VCaP (cell line): ENCODE results near the gene RNF150.

ENCODE experiments used
- H3K27ac ChIP-seq: fragments of 450-650 bp; 2 replicates; pipeline ENCODE4 v1.5.1; 2017
- TF ChIP-seq, protein P1 (sequence below): fragments of 450-650 bp; conservative IDR thresholded peaks from 2 replicates; pipeline ENCODE4 v1.5.1; 2017; ENCODE audit warnings: mild to moderate bottlenecking, moderate library complexity

Gene RNF150

DNA sequence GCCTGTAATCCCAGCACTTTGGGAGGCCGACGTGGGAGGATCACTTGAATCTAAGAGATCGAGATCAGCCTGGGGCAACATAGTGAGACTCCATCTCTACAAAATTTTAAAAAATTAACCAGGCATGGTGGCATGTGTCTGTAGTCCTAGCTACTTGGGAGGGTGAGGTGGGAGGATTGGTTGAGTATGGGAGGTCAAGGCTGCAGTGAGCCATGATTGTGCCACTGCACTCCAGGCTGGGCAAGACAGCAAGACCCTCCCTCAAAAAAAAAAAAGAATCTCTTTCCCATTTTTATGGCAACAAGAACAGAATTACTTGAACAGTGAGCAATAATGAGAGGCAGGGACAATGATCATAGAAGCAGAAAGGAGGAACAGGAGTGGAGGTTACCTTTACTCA lies 94.8 kb downstream of the RNF150 start:
- no peak overlapping the region for H3K27ac ChIP-seq
- TF ChIP-seq, protein P1, sequence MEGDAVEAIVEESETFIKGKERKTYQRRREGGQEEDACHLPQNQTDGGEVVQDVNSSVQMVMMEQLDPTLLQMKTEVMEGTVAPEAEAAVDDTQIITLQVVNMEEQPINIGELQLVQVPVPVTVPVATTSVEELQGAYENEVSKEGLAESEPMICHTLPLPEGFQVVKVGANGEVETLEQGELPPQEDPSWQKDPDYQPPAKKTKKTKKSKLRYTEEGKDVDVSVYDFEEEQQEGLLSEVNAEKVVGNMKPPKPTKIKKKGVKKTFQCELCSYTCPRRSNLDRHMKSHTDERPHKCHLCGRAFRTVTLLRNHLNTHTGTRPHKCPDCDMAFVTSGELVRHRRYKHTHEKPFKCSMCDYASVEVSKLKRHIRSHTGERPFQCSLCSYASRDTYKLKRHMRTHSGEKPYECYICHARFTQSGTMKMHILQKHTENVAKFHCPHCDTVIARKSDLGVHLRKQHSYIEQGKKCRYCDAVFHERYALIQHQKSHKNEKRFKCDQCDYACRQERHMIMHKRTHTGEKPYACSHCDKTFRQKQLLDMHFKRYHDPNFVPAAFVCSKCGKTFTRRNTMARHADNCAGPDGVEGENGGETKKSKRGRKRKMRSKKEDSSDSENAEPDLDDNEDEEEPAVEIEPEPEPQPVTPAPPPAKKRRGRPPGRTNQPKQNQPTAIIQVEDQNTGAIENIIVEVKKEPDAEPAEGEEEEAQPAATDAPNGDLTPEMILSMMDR = no peak

DNA sequence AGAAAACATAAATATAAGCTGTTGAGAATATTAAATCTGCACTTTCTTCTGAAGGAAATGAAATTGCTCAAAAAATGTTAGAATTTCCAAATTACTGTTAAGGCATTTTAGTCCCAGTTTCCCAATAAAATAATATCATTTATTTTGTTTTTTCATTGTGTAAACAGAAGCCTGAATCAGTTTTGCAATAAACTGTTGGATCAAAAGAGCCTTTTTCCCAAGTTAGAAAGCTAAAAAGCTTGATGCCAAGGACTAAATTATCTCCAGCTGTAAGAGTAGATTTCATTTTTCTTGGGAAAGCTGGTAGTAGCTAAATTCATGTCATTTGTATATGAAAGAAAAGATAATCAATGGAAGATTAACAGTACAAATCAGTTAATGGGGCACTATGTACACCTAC lies 95.8 kb downstream of the RNF150 start:
- no peak overlapping the region for H3K27ac ChIP-seq
- TF ChIP-seq, protein P1 = no peak

DNA sequence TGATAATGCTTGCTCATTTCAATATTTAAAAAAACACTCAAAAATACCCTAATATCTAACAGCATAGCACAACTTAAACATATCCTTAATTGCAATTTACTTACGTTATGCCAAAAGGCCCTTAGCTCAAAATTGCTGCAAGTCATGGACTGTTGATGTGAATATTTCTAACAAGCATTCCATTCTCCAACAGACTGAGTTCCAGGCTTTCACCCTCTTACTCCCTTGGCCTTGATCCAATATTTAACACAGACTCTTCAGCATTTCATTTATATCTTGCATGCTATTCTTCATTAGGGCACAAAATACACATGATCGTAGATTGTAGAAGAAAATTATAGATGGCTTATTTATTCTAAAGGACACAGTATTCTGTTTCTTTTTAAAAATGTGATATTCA lies 96.5 kb downstream of the RNF150 start:
- TF ChIP-seq, protein P1 = no peak
- H3K27ac ChIP-seq = no peak overlapping the region

DNA sequence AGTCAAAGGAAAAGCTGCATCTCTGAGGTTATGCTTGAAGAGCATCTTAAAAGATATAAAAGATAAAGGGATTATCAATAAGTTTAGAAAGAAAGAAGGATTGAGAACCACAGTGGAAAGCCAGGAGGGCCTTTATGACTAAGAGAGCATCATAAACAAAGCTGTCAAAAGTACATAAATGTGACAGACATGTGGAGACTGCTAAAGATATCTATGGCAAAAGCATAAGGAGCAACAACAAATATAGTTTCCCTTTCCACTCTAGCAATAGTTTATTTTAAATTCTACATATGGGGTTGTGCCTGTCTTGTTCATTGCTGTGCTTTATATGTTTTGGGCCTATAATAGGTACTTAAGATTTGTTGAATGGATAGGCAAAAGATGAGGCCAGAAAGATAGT lies 97.3 kb downstream of the RNF150 start:
- TF ChIP-seq, protein P1 = no peak

DNA sequence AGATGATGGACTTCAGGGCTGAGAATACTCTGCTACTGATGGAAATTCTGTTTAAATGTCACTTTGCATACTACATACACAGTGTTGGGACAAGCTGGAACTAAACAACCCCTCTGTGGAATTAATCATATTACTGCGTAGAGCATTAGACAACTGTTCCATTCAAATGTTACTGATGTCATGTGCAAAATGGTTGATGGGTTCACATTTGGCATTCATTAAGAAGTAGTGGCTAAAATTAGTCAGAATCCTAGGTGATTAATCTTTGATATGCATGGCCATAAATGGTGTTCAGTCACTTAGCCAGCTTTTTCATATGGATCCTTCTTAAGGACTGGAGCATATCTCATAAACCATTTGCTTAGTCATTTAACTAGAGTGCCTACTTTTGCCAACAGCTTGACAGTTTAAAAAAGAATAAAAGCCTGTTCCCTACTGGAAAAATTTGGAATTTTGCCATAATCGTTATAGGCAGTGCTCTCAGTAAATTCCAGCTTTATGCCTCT lies 105.2 kb downstream of the RNF150 start:
- TF ChIP-seq, protein P1 = no peak
- H3K27ac ChIP-seq = peak overlapping the region; percentile 59

More for the DNA sequence above, 97.3 kb downstream of the RNF150 start:
- H3K27ac ChIP-seq = no peak overlapping the region

DNA sequence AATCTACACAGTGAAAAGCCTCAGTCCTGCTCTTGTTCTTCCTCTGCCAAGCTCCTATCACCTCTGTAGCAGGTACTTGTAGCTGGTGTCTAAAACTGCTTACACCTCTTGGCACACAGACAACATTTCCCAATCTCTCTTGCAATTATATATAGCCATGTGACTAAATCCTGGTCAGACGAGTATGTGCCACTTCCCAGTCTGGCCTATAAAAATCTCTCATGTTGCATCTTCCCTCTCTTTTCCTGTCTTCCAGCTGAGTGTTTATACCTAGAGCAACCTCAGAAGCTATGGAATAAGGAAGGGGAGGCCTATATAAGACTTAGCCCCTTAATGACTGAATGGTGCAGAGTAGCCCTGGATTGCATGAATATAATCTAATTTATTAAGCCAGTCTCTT lies 105.8 kb downstream of the RNF150 start:
- TF ChIP-seq, protein P1 = no peak
- peak overlapping the region; percentile 59 for H3K27ac ChIP-seq

DNA sequence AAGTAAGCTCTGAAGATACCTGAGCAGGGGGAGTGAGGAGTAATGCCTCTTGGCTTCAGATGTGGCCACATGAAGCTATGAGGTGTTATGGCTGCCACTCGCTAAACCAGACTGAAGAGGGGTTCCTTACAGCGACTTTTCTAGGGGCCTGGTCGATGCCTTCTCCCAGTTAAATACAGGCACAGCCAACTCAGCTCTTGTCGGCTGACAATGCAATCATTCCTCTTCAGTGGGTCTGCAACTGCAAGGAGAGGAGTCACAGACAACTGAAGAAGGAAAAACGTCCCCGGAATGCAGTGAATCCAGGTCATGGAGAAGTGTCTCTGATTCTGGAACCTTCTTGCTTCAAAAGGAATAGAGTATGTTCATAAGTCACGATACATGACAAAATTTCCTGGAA lies 106.4 kb downstream of the RNF150 start:
- TF ChIP-seq, protein P1 = no peak
- H3K27ac ChIP-seq = peak overlapping the region; percentile 59
